Measurements from ENCODE around the gene JMJD4. TPM values are rescaled to one million over a fixed set of nuclear protein-coding genes. Genes with fewer than 3 reads are reported as not detected.

JMJD4 gene
- total RNA-seq, 1 experiment from 2014 or later: 14.3 TPM

DNA sequence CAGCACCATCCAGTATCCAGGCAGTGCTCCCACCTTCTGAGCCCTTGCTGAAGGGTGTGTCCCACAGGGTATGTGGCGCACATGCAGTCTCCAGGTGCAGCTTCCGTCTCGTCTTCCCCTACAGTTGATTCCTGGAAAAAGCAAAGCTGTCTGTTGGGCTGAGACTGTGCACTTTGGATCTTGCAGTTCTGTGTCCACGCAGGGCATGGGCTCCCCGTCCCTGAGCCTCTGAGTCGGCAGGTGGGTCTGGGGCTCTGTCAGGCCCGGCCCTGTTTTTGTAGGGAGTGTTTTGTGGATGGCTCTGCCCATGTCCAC lies 33.0 kb upstream of the JMJD4 start:
- RAD21 ChIA-PET (ENCODE audit: low non-redundant PET in 1 of 2, low total read pairs in 2 of 2, uncharacterized antibody in 2 of 2, unreplicated experiment in 2 of 2): no interaction called here
- intact Hi-C loops (cut with micrococcal nuclease): loop anchor here (10.0 kb wide), 1 partner anchor 307 kb away; no protein-coding TSS in a partner anchor
- Histone ChIP-seq H3K27ac (ENCODE audit: low read depth, low read length) (no peak overlapping the region), H3K27me3 (ENCODE audit: insufficient read depth, low read length) (no peaks in the 10 kb centered on the region), H3K4me3 (replicated peaks in 1 of 2; ENCODE audit: low read depth in 1 of 2, low read length in 2 of 2) (no peak overlapping the region), H3K4me2 (ENCODE audit: low read length) (no peak overlapping the region), H4K20me1 (ENCODE audit: insufficient read depth) (no peaks in the 10 kb centered on the region), H3K4me1 (ENCODE audit: control insufficient read depth in 1 of 2, insufficient read depth in 2 of 2, low read length in 2 of 2) (peaks cover 0 to 10% of the 10 kb centered on the region in 2 experiments; a peak in 2 of 4 replicates), H3K36me3 (ENCODE audit: control insufficient read depth in 1 of 2, insufficient read depth in 2 of 2, low read length in 2 of 2) (peaks cover 11 to 20% of the 10 kb centered on the region in 2 experiments; a peak in 3 of 4 replicates), H2AFZ (ENCODE audit: low read depth, low read length, poor library complexity, severe bottlenecking) (no peak overlapping the region), H3K9me3 (ENCODE audit: control insufficient read depth in 1 of 2, insufficient read depth in 1 of 2, low read depth in 1 of 2, low read length in 2 of 2) (no peaks in the 10 kb centered on the region), H3K9ac (ENCODE audit: low read length) (no peak overlapping the region), H3K9me2 (ENCODE audit: insufficient read depth) (no peaks in the 10 kb centered on the region), H3K79me2 (ENCODE audit: insufficient read depth, low read length) (peaks cover 22% of the 10 kb centered on the region; the same call in 1 of the 2 replicates)
- ATAC-seq: no peak
- CTCF ChIA-PET: no interaction called here
- DNase-seq (ENCODE audit: low read depth, low spot score): no peak
- POLR2A ChIA-PET: no interaction called here
- no TSS peak for BruUV-seq (replicated peaks)
- TF ChIP-seq, protein P1, sequence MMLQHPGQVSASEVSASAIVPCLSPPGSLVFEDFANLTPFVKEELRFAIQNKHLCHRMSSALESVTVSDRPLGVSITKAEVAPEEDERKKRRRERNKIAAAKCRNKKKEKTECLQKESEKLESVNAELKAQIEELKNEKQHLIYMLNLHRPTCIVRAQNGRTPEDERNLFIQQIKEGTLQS (IDR thresholded peaks at IDR 0.05): no peak
- TF ChIP-seq POLR2AphosphoS5 (IDR thresholded peaks at IDR 0.05; ENCODE audit: low read depth, low read length): no peak
- TF ChIP-seq ELF1 (IDR thresholded peaks at IDR 0.05; ENCODE audit: borderline replicate concordance, low read depth): no peak
- TF ChIP-seq ZFX (IDR thresholded peaks at IDR 0.05): no peak
- no peak for TF ChIP-seq TCF7L2 (IDR thresholded peaks at IDR 0.05; ENCODE audit: borderline replicate concordance, extremely low read depth, insufficient read depth, insufficient read length)
- TF ChIP-seq POLR2A (IDR thresholded peaks at IDR 0.05; ENCODE audit: borderline replicate concordance, extremely low read depth, insufficient read depth, insufficient read length): no peak
- TF ChIP-seq, protein P2, sequence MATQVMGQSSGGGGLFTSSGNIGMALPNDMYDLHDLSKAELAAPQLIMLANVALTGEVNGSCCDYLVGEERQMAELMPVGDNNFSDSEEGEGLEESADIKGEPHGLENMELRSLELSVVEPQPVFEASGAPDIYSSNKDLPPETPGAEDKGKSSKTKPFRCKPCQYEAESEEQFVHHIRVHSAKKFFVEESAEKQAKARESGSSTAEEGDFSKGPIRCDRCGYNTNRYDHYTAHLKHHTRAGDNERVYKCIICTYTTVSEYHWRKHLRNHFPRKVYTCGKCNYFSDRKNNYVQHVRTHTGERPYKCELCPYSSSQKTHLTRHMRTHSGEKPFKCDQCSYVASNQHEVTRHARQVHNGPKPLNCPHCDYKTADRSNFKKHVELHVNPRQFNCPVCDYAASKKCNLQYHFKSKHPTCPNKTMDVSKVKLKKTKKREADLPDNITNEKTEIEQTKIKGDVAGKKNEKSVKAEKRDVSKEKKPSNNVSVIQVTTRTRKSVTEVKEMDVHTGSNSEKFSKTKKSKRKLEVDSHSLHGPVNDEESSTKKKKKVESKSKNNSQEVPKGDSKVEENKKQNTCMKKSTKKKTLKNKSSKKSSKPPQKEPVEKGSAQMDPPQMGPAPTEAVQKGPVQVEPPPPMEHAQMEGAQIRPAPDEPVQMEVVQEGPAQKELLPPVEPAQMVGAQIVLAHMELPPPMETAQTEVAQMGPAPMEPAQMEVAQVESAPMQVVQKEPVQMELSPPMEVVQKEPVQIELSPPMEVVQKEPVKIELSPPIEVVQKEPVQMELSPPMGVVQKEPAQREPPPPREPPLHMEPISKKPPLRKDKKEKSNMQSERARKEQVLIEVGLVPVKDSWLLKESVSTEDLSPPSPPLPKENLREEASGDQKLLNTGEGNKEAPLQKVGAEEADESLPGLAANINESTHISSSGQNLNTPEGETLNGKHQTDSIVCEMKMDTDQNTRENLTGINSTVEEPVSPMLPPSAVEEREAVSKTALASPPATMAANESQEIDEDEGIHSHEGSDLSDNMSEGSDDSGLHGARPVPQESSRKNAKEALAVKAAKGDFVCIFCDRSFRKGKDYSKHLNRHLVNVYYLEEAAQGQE (IDR thresholded peaks at IDR 0.05; ENCODE audit: low read depth): no peak
- no peak for TF ChIP-seq EGR1 (IDR thresholded peaks at IDR 0.05; ENCODE audit: low read depth)
- TF ChIP-seq CTCF (IDR thresholded peaks at IDR 0.05 in 2 of 3, conservative IDR thresholded peaks at IDR 0.05 in 1 of 3; ENCODE audit: borderline replicate concordance in 1 of 3, insufficient read depth in 1 of 3, low read depth in 2 of 3, low read length in 2 of 3): no peak
- no peak for TF ChIP-seq SRF (IDR thresholded peaks at IDR 0.05; ENCODE audit: low read depth)
- no peak for TF ChIP-seq YY1 (IDR thresholded peaks at IDR 0.05; ENCODE audit: extremely low read depth, insufficient replicate concordance, low read depth, low read length)
- TF ChIP-seq JUND (IDR thresholded peaks at IDR 0.05): no peak
- TF ChIP-seq CEBPB (IDR thresholded peaks at IDR 0.05; ENCODE audit: low read depth): no peak
